ENCODE data around the gene THAP7.
"Not testable (repeated sequence)": the region's sequence is repeated elsewhere in the genome, so short reads cannot be mapped to it uniquely, and the experiment has no call there.

THAP7 gene

GRCh38 chr22:21012446-21013407 is 10.8 kb upstream of the THAP7 start:
- no peak for DNase-seq

- no peak for DNase-seq
These were observed 8.7 kb upstream of the THAP7 start for GRCh38 chr22:21010426-21011113.

DNA sequence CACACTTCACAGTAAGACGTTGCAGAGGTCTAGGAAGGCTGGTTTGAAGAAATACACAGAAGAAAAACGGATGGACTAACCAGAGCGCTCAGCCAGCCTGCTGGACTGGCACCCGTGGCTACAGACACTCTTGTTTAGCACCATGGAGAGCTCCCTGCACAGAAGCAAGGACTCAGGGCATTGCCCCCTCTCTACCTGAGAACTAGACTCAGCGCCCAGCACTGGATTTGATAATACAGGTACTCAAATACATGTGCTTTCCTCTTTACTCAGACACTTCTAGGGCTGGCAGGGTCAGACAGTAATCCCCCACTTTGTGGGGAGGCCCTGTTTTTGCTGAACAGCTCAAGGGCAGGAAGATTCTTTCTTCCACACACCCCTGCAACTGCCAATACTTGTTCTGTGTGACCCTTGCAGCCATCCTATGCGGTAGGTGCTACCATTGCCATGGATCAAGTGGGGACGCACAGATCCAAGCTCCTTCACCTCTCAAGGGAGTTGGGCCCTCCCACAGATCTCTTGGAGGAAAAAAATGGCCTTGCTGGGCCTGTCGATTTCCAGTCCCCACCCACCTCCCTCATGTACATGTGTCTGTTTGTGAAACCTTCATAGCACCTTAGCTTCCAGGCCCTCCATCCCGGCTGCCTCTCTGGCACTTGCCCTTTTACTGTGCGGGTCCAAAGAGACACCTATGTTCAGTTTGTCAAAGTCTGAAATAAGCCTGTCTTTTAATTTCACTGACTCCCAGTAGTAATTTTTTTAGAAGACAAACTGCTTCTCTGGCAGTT is 7.9 kb upstream of the THAP7 start:
- DNase-seq: no peak

- DNase-seq: not testable (repeated sequence)
These were observed 7.3 kb upstream of the THAP7 start for GRCh38 chr22:21009208-21009607.

- no peak for DNase-seq
These were observed 1.9 kb upstream of the THAP7 start for GRCh38 chr22:21003782-21004181.

- no peak for DNase-seq
These were observed 824 bp downstream of the THAP7 start for GRCh38 chr22:21000987-21001600.

GRCh38 chr22:21000207-21000986 is 1.5 kb downstream of the THAP7 start:
- no peak for DNase-seq

GRCh38 chr22:20999350-21000206 is 2.3 kb downstream of the THAP7 start:
- DNase-seq: no peak

- no peak for DNase-seq
These were observed 3.2 kb downstream of the THAP7 start for GRCh38 chr22:20998411-20999336.

GRCh38 chr22:20997536-20998257 is 4.2 kb downstream of the THAP7 start:
- DNase-seq: no peak

- DNase-seq: no peak
These were observed 5.1 kb downstream of the THAP7 start for GRCh38 chr22:20996598-20997535.

- DNase-seq: no peak
These were observed 5.9 kb downstream of the THAP7 start for GRCh38 chr22:20996031-20996410.

DNA sequence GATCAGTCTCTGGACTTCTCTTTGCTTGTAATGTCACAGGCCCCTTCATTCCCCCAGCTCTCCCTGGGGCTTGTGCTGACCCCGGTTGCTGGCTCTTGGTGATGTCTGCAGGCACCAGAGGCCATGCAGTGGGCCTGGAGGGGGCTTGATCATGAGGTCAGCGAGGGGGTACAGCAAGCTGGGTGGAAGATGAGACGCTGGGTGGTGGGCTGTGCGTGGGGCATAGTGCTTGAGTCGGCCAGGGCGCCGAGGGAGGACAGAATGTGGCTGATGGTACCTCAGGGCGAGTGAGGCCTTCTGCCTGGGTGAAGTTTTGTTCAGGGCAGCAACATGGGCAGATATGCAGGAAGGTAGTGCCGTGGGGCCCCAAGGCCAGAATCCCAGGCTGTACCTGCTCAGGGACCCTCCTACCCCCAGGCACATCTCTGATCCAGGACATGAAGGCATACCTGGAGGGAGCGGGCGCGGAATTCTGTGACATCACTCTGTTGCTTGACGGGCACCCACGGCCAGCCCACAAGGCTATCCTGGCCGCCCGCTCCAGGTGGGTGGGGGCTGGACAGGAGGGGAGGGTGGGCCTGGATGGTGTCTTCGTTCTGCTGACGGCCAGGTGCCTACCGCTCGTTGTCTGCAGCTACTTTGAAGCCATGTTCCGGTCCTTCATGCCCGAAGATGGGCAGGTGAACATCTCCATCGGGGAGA is 6.4 kb downstream of the THAP7 start:
- DNase-seq: no peak

DNA sequence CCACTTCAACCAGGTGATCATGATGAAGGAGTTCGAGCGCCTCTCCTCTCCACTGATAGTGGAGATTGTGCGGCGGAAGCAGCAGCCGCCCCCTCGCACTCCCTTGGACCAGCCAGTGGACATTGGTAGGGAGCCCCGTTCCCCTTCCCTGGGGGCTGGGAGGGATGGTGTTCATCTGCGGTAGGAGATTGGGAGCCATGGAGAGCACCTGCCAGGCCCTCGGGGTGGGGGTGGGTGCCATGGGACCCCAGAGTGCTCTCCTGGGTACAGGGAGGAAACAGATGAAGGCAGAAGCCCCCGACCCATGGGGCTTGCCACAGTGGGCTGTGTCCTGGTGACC is 7.0 kb downstream of the THAP7 start:
- no peak for DNase-seq

DNA sequence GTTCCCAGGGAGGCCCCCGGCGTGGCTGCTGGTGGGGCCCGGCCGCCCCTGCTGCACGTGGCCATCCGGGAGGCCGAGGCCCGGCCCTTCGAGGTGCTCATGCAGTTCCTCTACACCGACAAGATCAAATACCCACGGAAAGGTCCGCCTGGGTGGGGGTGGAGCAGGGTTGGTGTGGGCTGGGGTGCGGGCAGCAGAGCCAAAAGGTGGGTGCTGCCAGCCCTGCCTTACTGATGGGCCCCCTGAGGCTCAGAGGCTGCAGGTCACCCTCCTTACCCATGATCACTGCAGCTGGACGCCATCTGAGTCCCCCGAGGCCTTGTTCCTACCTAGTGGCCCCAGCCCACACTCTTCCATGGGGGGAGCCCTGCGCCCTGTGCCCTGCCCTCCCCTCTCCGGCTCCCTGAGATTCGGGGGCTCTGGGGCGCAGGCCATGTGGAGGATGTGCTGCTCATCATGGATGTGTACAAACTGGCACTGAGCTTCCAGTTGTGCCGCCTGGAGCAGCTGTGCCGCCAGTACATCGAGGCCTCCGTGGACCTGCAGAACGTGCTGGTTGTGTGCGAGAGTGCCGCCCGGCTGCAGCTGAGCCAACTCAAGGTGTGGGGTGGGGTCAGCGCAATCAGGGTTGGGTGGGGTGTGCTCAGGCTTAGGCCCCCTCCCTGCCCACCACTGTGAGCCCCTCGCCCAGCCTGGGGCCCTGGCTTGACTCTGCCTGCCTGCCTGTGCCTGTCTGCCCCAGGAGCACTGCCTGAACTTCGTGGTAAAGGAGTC is 7.6 kb downstream of the THAP7 start:
- DNase-seq: no peak

DNA sequence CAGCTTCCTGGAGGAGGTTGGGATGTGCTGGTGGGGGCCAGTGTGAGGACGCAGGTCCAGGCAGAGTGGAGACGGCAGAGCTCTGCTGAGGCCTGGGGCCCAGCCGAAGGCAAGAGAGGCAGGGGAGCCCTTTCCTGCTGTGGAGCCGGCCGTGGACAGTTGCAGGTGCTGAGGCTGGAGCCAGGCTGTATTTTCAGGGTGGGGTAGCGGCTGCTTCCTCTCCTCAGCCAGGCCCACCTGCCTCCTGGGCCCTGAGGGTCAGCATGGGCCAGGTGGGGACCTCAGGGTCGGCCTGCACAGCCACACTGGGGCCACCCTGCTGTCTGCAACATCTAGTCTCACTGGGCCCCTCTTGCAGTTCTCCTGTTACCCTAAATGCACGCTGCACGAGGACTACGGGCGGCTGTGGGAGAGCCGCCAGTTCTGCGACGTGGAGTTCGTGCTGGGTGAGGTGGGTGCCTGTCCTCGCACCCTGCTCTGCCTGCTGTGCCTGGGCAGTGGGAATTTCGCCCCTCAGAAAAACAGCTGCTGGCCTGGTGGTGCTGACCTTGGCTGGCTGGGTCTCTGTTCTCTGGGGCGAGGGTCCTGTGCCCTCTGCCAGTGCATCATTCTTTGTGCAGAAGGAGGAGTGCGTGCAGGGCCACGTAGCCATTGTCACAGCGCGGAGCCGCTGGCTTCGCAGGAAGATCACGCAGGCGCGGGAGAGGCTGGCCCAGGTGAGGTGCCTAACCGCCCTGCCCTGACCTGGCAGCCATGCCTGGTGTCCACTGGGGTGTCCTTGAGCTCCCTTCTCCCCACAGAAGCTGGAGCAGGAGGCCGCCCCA is 8.4 kb downstream of the THAP7 start:
- DNase-seq: no peak

All from NCI-H526 treated with DMSO at 0.1 percent for 48 hours (cell line).